Endothelial cell of umbilical vein (primary cell): ENCODE results near the gene UBQLNL. TPM values are rescaled to one million over a fixed set of nuclear protein-coding genes. Genes with fewer than 3 reads are reported as not detected.
A peak's percentile ranks its signal among the peaks of the same experiment; 100 is the strongest.

Source experiments
- BruUV-seq: library from RNA; stranded (reverse); fragments of 400-500 nt; replicated peaks from 2 replicates; lab custom pipeline; 2021; lab: Mats Ljungman, UMichigan
- CTCF ChIA-PET: fragments of 300-600, 350-600 bp; sonication (Branson Sonifier 250); formaldehyde crosslinking; loops from one replicate; lab custom pipeline; 2021; ENCODE audit warnings: antibody characterized with exemption, inconsistent platforms; lab: Charles Lee
- POLR2A ChIA-PET: fragments of 300-600, 350-600 bp; sonication (Branson Sonifier 250); formaldehyde crosslinking; loops from one replicate; lab custom pipeline; 2021; ENCODE audit warnings: antibody characterized with exemption, inconsistent platforms; lab: Charles Lee
- DNase-seq: peaks from one replicate; pipeline ENCODE4 v3.0.0-alpha.2; 2011; ENCODE audit warnings: low read depth, low spot score
- FAIRE-seq: peaks from 2 replicates; lab custom pipeline; 2011; peaks lifted over from hg19 to GRCh38; lab: Jason Lieb, UNC
- H2AFZ ChIP-seq: 2 replicates; pipeline ENCODE4 v1.6.0; 2012; ENCODE audit warnings: low read depth, low read length, control low read depth, inconsistent platforms
- H3K27ac ChIP-seq: 2 replicates; pipeline ENCODE4 v1.5.1; 2011; ENCODE audit warnings: low read depth, mild to moderate bottlenecking, control low read depth, low read length, moderate library complexity; ENCODE audit not compliant: insufficient read depth
- H3K27me3 ChIP-seq, 2 experiments: 2 replicates each; pipeline versions ENCODE4 v1.6.0 to v1.6.1; 2011; ENCODE audit warnings: low read length in 2 of 2, mixed read lengths in 1 of 2; ENCODE audit not compliant: control insufficient read depth in 2 of 2, insufficient read depth in 2 of 2
- H3K36me3 ChIP-seq, 2 experiments: 2 replicates in 1 of 2; 3 replicates in 1 of 2; pipeline ENCODE4 v1.5.1; 2011; ENCODE audit warnings: low read length in 2 of 2, mild to moderate bottlenecking in 1 of 2, moderate library complexity in 1 of 2; ENCODE audit not compliant: control insufficient read depth in 2 of 2, insufficient read depth in 2 of 2; ENCODE audit errors: extremely low read depth in 1 of 2
- H3K4me1 ChIP-seq: 3 replicates; pipeline ENCODE4 v1.5.1; 2011; ENCODE audit warnings: mild to moderate bottlenecking, low read length; ENCODE audit not compliant: control insufficient read depth, insufficient read depth; ENCODE audit errors: extremely low read depth
- H3K4me2 ChIP-seq: 2 replicates; pipeline ENCODE4 v1.6.1; 2011; ENCODE audit warnings: low read length, control low read depth, mixed read lengths; ENCODE audit not compliant: insufficient read depth
- H3K4me3 ChIP-seq, 3 experiments: fragments of 200-600 bp in 1 of 3; sonication (generic), shearing (Covaris generic) in 1 of 3; replicated peaks in 1 of 3; 2 replicates each; pipeline ENCODE4 v1.5.1; 2011 to 2016; ENCODE audit warnings: control low read depth in 3 of 3, low read length in 3 of 3, mild to moderate bottlenecking in 2 of 3, inconsistent platforms in 1 of 3, low read depth in 1 of 3, moderate library complexity in 1 of 3; ENCODE audit not compliant: insufficient read depth in 1 of 3
- H3K79me2 ChIP-seq: 2 replicates; pipeline ENCODE4 v1.6.0; 2012; ENCODE audit warnings: low read length, inconsistent platforms; ENCODE audit not compliant: control insufficient read depth, insufficient read depth
- H3K9ac ChIP-seq: replicated peaks from 2 replicates; pipeline ENCODE3; 2011; ENCODE audit warnings: low read length, control low read depth; ENCODE audit not compliant: insufficient read depth; ENCODE audit errors: extremely low read depth
- H3K9me1 ChIP-seq: replicated peaks from 3 replicates; pipeline ENCODE4 v1.6.0; 2011; ENCODE audit warnings: mild to moderate bottlenecking, low read length; ENCODE audit not compliant: control insufficient read depth, insufficient read depth; ENCODE audit errors: extremely low read depth
- H3K9me3 ChIP-seq: replicated peaks from 2 replicates; pipeline ENCODE4 v1.5.1; 2012; ENCODE audit warnings: low read length, inconsistent platforms; ENCODE audit not compliant: control insufficient read depth, insufficient read depth
- H4K20me1 ChIP-seq: replicated peaks from 2 replicates; pipeline ENCODE3; 2011; ENCODE audit warnings: mild to moderate bottlenecking, low read length; ENCODE audit not compliant: control insufficient read depth, insufficient read depth; ENCODE audit errors: extremely low read depth
- EZH2 ChIP-seq: IDR thresholded peaks from 2 replicates; pipeline ENCODE4 v1.6.1; 2012; ENCODE audit warnings: borderline replicate concordance, low read depth, mild to moderate bottlenecking, moderate library complexity, low read length, inconsistent platforms; ENCODE audit not compliant: severe bottlenecking
- FOS ChIP-seq: IDR thresholded peaks from 2 replicates; pipeline ENCODE4 v1.6.1; 2011; ENCODE audit warnings: mild to moderate bottlenecking, low read length, moderate library complexity, borderline replicate concordance; ENCODE audit not compliant: insufficient read depth
- GATA2 ChIP-seq: IDR thresholded peaks from 2 replicates; pipeline ENCODE4 v1.7.0; 2011; ENCODE audit warnings: low read depth, mild to moderate bottlenecking, moderate library complexity, mixed read lengths, low read length; ENCODE audit not compliant: insufficient read length, insufficient read depth
- JUN ChIP-seq: IDR thresholded peaks from 2 replicates; pipeline ENCODE4 v1.6.1; 2011; ENCODE audit warnings: borderline replicate concordance, low read depth; ENCODE audit not compliant: insufficient read length, insufficient read depth
- MYC ChIP-seq: IDR thresholded peaks from one replicate; pipeline ENCODE4 v1.6.1; 2011; ENCODE audit warnings: mild to moderate bottlenecking, low read depth, low read length
- POLR2A ChIP-seq: IDR thresholded peaks from 2 replicates; pipeline ENCODE4 v1.6.1; 2012; ENCODE audit warnings: low read depth, mild to moderate bottlenecking, control low read depth, low read length
- POLR2AphosphoS5 ChIP-seq: IDR thresholded peaks from 2 replicates; pipeline ENCODE4 v1.6.1; 2012; ENCODE audit warnings: low read depth, mild to moderate bottlenecking, control low read depth, low read length, moderate library complexity; ENCODE audit not compliant: insufficient read depth
- dilution Hi-C: fragments of 300-500 bp; cut with MboI; formaldehyde crosslinking; loops from one replicate; pipeline ENCODE4 v1.15.0; 2019; ENCODE audit warnings: low sequenced_read_pairs; ENCODE audit not compliant: extremely low pct_ligation_motif_present
- intact Hi-C: fragments of 100-400 bp; cut with micrococcal nuclease; formaldehyde crosslinking; loops from one replicate; pipeline ENCODE4 v1.10.0; 2022
- polyA plus RNA-seq, 4 experiments: library from polyadenylated mRNA; depleted of rRNA in 3 of 4; stranded (reverse) in 3 of 4; unstranded in 1 of 4; fragments of >200 nt; gene quantifications; 2 replicates each; pipeline versions ENCODE4 v1.2.1 to v1.2.3, GENCODE V29; 2011 to 2012; ENCODE audit warnings: missing spikeins in 1 of 4
- total RNA-seq: library from RNA; stranded (reverse); gene quantifications from 2 replicates; pipeline ENCODE4 v1.2.3, GENCODE V29; 2021
- TF ChIP-seq, protein P1 (sequence below): IDR thresholded peaks from 2 replicates; pipeline ENCODE4 v1.6.1; 2011; ENCODE audit not compliant: insufficient read depth, insufficient read length
- TF ChIP-seq, protein P2 (sequence below), 2 donors: IDR thresholded peaks; 1 replicate in 1 of 2; 2 replicates in 1 of 2; pipeline ENCODE4 v1.5.1; 2011; ENCODE audit warnings: low read length in 2 of 2, mild to moderate bottlenecking in 2 of 2, moderate library complexity in 2 of 2, control low read depth in 1 of 2, inconsistent platforms in 1 of 2, low read depth in 1 of 2; ENCODE audit not compliant: insufficient read depth in 1 of 2; ENCODE audit errors: extremely low read depth in 1 of 2

Gene UBQLNL
- total and polyA plus RNA-seq, 2 donors (not counting 3 experiments of a cell fraction or from before 2014, with no cell fraction given) = 0.33 to 0.48 TPM

DNA sequence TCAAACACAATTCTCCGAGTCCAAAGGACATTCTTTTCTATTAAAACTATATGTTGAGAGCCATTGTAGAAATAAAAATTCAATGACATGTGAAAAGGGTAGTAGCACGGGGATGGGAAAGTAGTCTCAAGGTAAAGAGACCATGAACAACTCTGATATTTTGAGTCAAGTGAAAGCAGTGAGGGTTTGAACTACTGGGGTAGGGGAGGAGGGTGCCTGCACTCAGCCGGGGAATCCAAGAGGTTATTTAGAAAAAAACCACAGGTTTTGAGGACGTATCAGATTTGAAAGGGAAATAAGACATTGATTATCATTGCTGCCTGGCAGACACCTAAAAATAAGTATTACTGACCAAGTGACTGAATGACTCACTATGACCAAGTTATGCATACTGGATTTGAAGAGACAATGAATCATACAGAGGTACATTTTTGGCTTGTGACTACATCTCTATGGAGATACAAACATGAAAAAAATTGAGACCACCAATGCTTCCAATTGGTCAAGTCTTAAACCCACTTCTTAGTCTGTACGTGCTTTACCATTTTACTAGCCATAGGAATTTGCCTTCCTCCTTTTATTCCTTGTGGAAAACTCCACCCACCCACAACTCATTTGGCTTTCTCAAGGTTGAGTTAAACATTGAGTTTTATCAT is 34.1 kb upstream of the UBQLNL start:
- Histone ChIP-seq H4K20me1 (no peaks in the 10 kb centered on the region), H3K4me1 (no peaks in the 10 kb centered on the region), H3K9me3 (no peaks in the 10 kb centered on the region), H3K79me2 (no peaks in the 10 kb centered on the region), H3K9me1 (no peaks in the 10 kb centered on the region), H3K27ac (no peak overlapping the region), H3K9ac (no peak overlapping the region), H3K4me2 (no peak overlapping the region), H3K27me3 (no peaks in the 10 kb centered on the region), H3K4me3 (no peak overlapping the region), H3K36me3 (no peaks in the 10 kb centered on the region), H2AFZ (no peak overlapping the region)
- ChIA-PET CTCF (no interaction called here), POLR2A (no interaction called here)
- peak; percentile 54 for TF ChIP-seq JUN
- TF ChIP-seq FOS = peak; percentile 79
- TF ChIP-seq, protein P1, sequence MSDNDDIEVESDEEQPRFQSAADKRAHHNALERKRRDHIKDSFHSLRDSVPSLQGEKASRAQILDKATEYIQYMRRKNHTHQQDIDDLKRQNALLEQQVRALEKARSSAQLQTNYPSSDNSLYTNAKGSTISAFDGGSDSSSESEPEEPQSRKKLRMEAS = no peak
- DNase-seq (no peak), FAIRE-seq (no peak)
- intact Hi-C loops (loop anchor here (10.0 kb wide), 1 partner anchor 426 kb away; no protein-coding TSS in a partner anchor), dilution Hi-C loops (no loop called here)
- BruUV-seq = no TSS peak

DNA sequence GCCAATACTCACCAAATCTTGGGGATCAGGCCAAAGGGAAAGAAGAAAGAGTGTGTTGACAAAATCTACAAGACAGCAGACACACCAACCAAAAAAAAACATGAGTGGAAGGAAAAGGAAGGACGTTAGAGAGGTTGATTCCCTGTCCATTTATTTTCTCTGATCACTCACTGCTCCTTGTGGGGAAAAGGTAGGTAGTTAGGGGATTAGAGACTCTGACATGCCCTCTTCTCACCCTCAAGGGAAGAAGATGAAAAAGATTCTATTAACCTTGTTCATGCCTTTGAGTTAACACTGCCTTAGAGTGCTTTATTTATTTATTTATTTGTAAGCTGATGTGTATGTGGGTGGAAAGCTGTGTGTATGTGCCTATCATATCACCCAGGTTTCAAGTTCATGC is 31.9 kb upstream of the UBQLNL start, which contains the start of gene OR52H1:
TSS of gene OR52H1 (minus strand) at position 101 of the 400 bp plus-strand sequence. CDS start 3,035 bp downstream, outside the sequence.
- CTCF ChIA-PET = no interaction called here
- H3K27ac ChIP-seq = no peak within 1 kb of the TSS
- no peak for DNase-seq
- no TSS peak for BruUV-seq
- POLR2A ChIA-PET = no interaction called here
- no peak within 1 kb of the TSS for H3K4me3 ChIP-seq
- no peaks in the 10 kb centered on the region for H4K20me1 ChIP-seq
- no peak within 1 kb of the TSS for H3K9ac ChIP-seq
- H3K4me1 ChIP-seq = no peaks in the 10 kb centered on the region
- H3K27me3 ChIP-seq = no peaks in the 10 kb centered on the region
- no peaks in the 10 kb centered on the region for H3K9me3 ChIP-seq
- no peak for FAIRE-seq
- no peaks in the 10 kb centered on the region for H3K9me1 ChIP-seq
- no peak within 1 kb of the TSS for H2AFZ ChIP-seq
- H3K4me2 ChIP-seq = no peak within 1 kb of the TSS
- dilution Hi-C loops = no loop called here
- TF ChIP-seq EZH2 (no peak), POLR2A (no peak), MYC (no peak), GATA2 (no peak), JUN (no peak), POLR2AphosphoS5 (no peak), FOS (no peak)
- TF ChIP-seq, protein P2, sequence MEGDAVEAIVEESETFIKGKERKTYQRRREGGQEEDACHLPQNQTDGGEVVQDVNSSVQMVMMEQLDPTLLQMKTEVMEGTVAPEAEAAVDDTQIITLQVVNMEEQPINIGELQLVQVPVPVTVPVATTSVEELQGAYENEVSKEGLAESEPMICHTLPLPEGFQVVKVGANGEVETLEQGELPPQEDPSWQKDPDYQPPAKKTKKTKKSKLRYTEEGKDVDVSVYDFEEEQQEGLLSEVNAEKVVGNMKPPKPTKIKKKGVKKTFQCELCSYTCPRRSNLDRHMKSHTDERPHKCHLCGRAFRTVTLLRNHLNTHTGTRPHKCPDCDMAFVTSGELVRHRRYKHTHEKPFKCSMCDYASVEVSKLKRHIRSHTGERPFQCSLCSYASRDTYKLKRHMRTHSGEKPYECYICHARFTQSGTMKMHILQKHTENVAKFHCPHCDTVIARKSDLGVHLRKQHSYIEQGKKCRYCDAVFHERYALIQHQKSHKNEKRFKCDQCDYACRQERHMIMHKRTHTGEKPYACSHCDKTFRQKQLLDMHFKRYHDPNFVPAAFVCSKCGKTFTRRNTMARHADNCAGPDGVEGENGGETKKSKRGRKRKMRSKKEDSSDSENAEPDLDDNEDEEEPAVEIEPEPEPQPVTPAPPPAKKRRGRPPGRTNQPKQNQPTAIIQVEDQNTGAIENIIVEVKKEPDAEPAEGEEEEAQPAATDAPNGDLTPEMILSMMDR (IDR thresholded peaks at IDR 0.05; ENCODE audit: extremely low read depth in 1 of 2, insufficient read depth in 1 of 2, low read depth in 1 of 2, low read length in 2 of 2) = no peak
- TF ChIP-seq, protein P1 = no peak
- intact Hi-C loops = no loop called here
- no peaks in the 10 kb centered on the region for H3K36me3 ChIP-seq
- H3K79me2 ChIP-seq = no peaks in the 10 kb centered on the region
